ENCODE data around the gene UNC13D.

Gene UNC13D

GRCh38 chr17:75849724-75850123 is 5.5 kb upstream of the UNC13D start:
- no peak for TF ChIP-seq CTCF (conservative IDR thresholded peaks at IDR 0.05; ENCODE audit: low read depth, low read length)
- no peak overlapping the region for H3K4me3 ChIP-seq (ENCODE audit: low read length)

GRCh38 chr17:75849279-75849646 is 5.1 kb upstream of the UNC13D start:
- no peak for TF ChIP-seq CTCF (conservative IDR thresholded peaks at IDR 0.05; ENCODE audit: low read depth, low read length)
- DNase-seq (ENCODE audit: low read depth): no peak
- H3K4me3 ChIP-seq (ENCODE audit: low read length): no peak overlapping the region

More at GRCh38 chr17:75849724-75850123, 5.5 kb upstream of the UNC13D start:
- no peak for DNase-seq (ENCODE audit: low read depth)

GRCh38 chr17:75848523-75849278 is 4.5 kb upstream of the UNC13D start:
- H3K4me3 ChIP-seq (ENCODE audit: low read length): no peak overlapping the region
- DNase-seq (ENCODE audit: low read depth): no peak
- peak; percentile 78 for TF ChIP-seq CTCF (conservative IDR thresholded peaks at IDR 0.05; ENCODE audit: low read depth, low read length)

- no peak for DNase-seq (ENCODE audit: low read depth)
- no peak overlapping the region for H3K4me3 ChIP-seq (ENCODE audit: low read length)
- TF ChIP-seq CTCF (conservative IDR thresholded peaks at IDR 0.05; ENCODE audit: low read depth, low read length): no peak
Measured at GRCh38 chr17:75847614-75848522, 3.7 kb upstream of the UNC13D start.

GRCh38 chr17:75846692-75847613 is 2.7 kb upstream of the UNC13D start:
- H3K4me3 ChIP-seq (ENCODE audit: low read length): no peak overlapping the region
- no peak for TF ChIP-seq CTCF (conservative IDR thresholded peaks at IDR 0.05; ENCODE audit: low read depth, low read length)
- no peak for DNase-seq (ENCODE audit: low read depth)

- TF ChIP-seq CTCF (conservative IDR thresholded peaks at IDR 0.05; ENCODE audit: low read depth, low read length): no peak
- DNase-seq (ENCODE audit: low read depth): no peak
- H3K4me3 ChIP-seq (ENCODE audit: low read length): no peak overlapping the region
Measured at GRCh38 chr17:75845933-75846691, 1.9 kb upstream of the UNC13D start.
